Neural cell (in vitro differentiated cells): ENCODE results near the gene CDKAL1. TPM values are rescaled to one million over a fixed set of nuclear protein-coding genes. Genes with fewer than 3 reads are reported as not detected.
"Not testable (repeated sequence)": the region's sequence is repeated elsewhere in the genome, so short reads cannot be mapped to it uniquely, and the experiment has no call there.

ENCODE experiments used
- H2AFZ ChIP-seq: fragments of 200-600, 300-800 bp; sonication (generic), shearing (Covaris generic); 2 replicates; pipeline ENCODE4 v1.6.0; 2014; ENCODE audit warnings: low read depth, mild to moderate bottlenecking, antibody characterized with exemption, low read length, moderate library complexity
- H3F3A ChIP-seq: fragments of 200-600 bp; shearing (Covaris generic); 2 replicates; pipeline ENCODE4 v1.6.1; 2016; ENCODE audit warnings: mild to moderate bottlenecking, moderate library complexity, mixed read lengths, antibody characterized with exemption, low read length; ENCODE audit not compliant: insufficient read depth, poor library complexity, severe bottlenecking
- H3K27ac ChIP-seq: fragments of 200-600, 300-800 bp; sonication (generic), shearing (Covaris generic); 2 replicates; pipeline ENCODE4 v1.5.1; 2014; ENCODE audit warnings: mild to moderate bottlenecking, low read length, moderate library complexity
- H3K27me3 ChIP-seq: fragments of 300-800, 200-600 bp; sonication (generic), shearing (Covaris generic); 2 replicates; pipeline ENCODE4 v1.6.0; 2014; ENCODE audit warnings: mild to moderate bottlenecking, low read depth, low read length, moderate library complexity; ENCODE audit not compliant: insufficient read depth
- H3K36me3 ChIP-seq: fragments of 300-800, 200-600 bp; sonication (generic), shearing (Covaris generic); 2 replicates; pipeline ENCODE4 v1.5.1; 2014; ENCODE audit warnings: mild to moderate bottlenecking, antibody characterized with exemption, low read length, moderate library complexity; ENCODE audit not compliant: insufficient read depth
- H3K4me2 ChIP-seq: fragments of 300-800, 200-600 bp; sonication (generic), shearing (Covaris generic); 2 replicates; pipeline ENCODE4 v1.6.0; 2014; ENCODE audit warnings: mild to moderate bottlenecking, low read length
- H3K4me3 ChIP-seq: fragments of 300-800, 200-600 bp; sonication (generic), shearing (Covaris generic); 2 replicates; pipeline ENCODE4 v1.5.1; 2014; ENCODE audit warnings: mild to moderate bottlenecking, low read length, moderate library complexity
- H3K79me2 ChIP-seq: fragments of 200-600 bp; shearing (Covaris generic); replicated peaks from 2 replicates; pipeline ENCODE4 v1.6.0; 2014; ENCODE audit warnings: mild to moderate bottlenecking, low read length, moderate library complexity; ENCODE audit not compliant: insufficient read depth
- H3K9ac ChIP-seq: fragments of 300-800, 200-600 bp; sonication (generic), shearing (Covaris generic); 2 replicates; pipeline ENCODE4 v1.6.1; 2016; ENCODE audit warnings: mild to moderate bottlenecking, low read length, mixed read lengths
- H3K9me2 ChIP-seq: fragments of 200-600 bp; shearing (Covaris generic); 2 replicates; pipeline ENCODE4 v1.6.1; 2016; ENCODE audit warnings: mild to moderate bottlenecking, low read length, mixed read lengths; ENCODE audit not compliant: insufficient read depth
- H3K9me3 ChIP-seq: fragments of 200-600, 300-800 bp; sonication (generic), shearing (Covaris generic); 2 replicates; pipeline ENCODE4 v1.6.1; 2016; ENCODE audit warnings: mild to moderate bottlenecking, mixed run types, low read length, moderate library complexity, mixed read lengths
- H4K20me1 ChIP-seq: fragments of 200-600 bp; shearing (Covaris generic); 2 replicates; pipeline ENCODE4 v1.6.1; 2016; ENCODE audit warnings: mild to moderate bottlenecking, mixed run types; ENCODE audit not compliant: insufficient read depth
- EP300 ChIP-seq: fragments of 450-650 bp; conservative IDR thresholded peaks from 2 replicates; pipeline ENCODE4 v1.6.1; 2014; ENCODE audit warnings: antibody characterized with exemption, mild to moderate bottlenecking, moderate library complexity; ENCODE audit not compliant: poor library complexity, severe bottlenecking
- EZH2 ChIP-seq: fragments of 200-600, 300-800 bp; shearing (Covaris generic), sonication (generic); IDR thresholded peaks from 2 replicates; pipeline ENCODE4 v1.6.1; 2014; ENCODE audit warnings: antibody characterized with exemption, low read length, borderline replicate concordance, mild to moderate bottlenecking; ENCODE audit not compliant: insufficient read depth, poor library complexity, severe bottlenecking
- MXI1 ChIP-seq: fragments of 450-650 bp; conservative IDR thresholded peaks from 2 replicates; pipeline ENCODE4 v1.6.1; 2014; ENCODE audit warnings: antibody characterized with exemption, mild to moderate bottlenecking; ENCODE audit not compliant: poor library complexity, severe bottlenecking
- SMC3 ChIP-seq: fragments of 450-650 bp; conservative IDR thresholded peaks from 2 replicates; pipeline ENCODE4 v1.6.1; 2014; ENCODE audit warnings: antibody characterized with exemption, mild to moderate bottlenecking, moderate library complexity; ENCODE audit not compliant: poor library complexity
- TAF1 ChIP-seq: IDR thresholded peaks from 2 replicates; pipeline ENCODE4 v1.6.1; 2012; ENCODE audit warnings: low read depth
- polyA plus RNA-seq: library from polyadenylated mRNA; depleted of rRNA; stranded (reverse); fragments of >200 nt; gene quantifications from 2 replicates; pipeline ENCODE4 v1.2.3, GENCODE V29; 2014
- TF ChIP-seq, protein P1 (sequence below): IDR thresholded peaks from 2 replicates; pipeline ENCODE4 v1.6.1; 2012; ENCODE audit warnings: borderline replicate concordance
- TF ChIP-seq, protein P2 (sequence below): fragments of 450-650 bp; IDR thresholded peaks from 2 replicates; pipeline ENCODE4 v1.5.1; 2014; ENCODE audit warnings: antibody characterized with exemption, mild to moderate bottlenecking, moderate library complexity; ENCODE audit not compliant: poor library complexity, severe bottlenecking

Gene CDKAL1
- polyA plus RNA-seq, 1 donor from 2014 or later, result 10.7 TPM

GRCh38 chr6:20589266-20589665 lies 55.0 kb downstream of the CDKAL1 start:
- no peaks in the 10 kb centered on the region for H3K9me2 ChIP-seq
- H3K36me3 ChIP-seq, result no peaks in the 10 kb centered on the region
- H3K27ac ChIP-seq, result no peak overlapping the region
- no peak overlapping the region for H3K9ac ChIP-seq
- H3K27me3 ChIP-seq, result no peaks in the 10 kb centered on the region
- no peak overlapping the region for H3K4me2 ChIP-seq
- no peaks in the 10 kb centered on the region for H3F3A ChIP-seq
- no peak overlapping the region for H2AFZ ChIP-seq
- H3K4me3 ChIP-seq, result no peak overlapping the region
- no peaks in the 10 kb centered on the region for H4K20me1 ChIP-seq
- H3K9me3 ChIP-seq, result no peaks in the 10 kb centered on the region
- TF ChIP-seq, protein P1, sequence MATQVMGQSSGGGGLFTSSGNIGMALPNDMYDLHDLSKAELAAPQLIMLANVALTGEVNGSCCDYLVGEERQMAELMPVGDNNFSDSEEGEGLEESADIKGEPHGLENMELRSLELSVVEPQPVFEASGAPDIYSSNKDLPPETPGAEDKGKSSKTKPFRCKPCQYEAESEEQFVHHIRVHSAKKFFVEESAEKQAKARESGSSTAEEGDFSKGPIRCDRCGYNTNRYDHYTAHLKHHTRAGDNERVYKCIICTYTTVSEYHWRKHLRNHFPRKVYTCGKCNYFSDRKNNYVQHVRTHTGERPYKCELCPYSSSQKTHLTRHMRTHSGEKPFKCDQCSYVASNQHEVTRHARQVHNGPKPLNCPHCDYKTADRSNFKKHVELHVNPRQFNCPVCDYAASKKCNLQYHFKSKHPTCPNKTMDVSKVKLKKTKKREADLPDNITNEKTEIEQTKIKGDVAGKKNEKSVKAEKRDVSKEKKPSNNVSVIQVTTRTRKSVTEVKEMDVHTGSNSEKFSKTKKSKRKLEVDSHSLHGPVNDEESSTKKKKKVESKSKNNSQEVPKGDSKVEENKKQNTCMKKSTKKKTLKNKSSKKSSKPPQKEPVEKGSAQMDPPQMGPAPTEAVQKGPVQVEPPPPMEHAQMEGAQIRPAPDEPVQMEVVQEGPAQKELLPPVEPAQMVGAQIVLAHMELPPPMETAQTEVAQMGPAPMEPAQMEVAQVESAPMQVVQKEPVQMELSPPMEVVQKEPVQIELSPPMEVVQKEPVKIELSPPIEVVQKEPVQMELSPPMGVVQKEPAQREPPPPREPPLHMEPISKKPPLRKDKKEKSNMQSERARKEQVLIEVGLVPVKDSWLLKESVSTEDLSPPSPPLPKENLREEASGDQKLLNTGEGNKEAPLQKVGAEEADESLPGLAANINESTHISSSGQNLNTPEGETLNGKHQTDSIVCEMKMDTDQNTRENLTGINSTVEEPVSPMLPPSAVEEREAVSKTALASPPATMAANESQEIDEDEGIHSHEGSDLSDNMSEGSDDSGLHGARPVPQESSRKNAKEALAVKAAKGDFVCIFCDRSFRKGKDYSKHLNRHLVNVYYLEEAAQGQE, result no peak
- TF ChIP-seq, protein P2, sequence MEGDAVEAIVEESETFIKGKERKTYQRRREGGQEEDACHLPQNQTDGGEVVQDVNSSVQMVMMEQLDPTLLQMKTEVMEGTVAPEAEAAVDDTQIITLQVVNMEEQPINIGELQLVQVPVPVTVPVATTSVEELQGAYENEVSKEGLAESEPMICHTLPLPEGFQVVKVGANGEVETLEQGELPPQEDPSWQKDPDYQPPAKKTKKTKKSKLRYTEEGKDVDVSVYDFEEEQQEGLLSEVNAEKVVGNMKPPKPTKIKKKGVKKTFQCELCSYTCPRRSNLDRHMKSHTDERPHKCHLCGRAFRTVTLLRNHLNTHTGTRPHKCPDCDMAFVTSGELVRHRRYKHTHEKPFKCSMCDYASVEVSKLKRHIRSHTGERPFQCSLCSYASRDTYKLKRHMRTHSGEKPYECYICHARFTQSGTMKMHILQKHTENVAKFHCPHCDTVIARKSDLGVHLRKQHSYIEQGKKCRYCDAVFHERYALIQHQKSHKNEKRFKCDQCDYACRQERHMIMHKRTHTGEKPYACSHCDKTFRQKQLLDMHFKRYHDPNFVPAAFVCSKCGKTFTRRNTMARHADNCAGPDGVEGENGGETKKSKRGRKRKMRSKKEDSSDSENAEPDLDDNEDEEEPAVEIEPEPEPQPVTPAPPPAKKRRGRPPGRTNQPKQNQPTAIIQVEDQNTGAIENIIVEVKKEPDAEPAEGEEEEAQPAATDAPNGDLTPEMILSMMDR, result no peak
- no peak for TF ChIP-seq TAF1
- no peak for TF ChIP-seq EZH2
- no peak for TF ChIP-seq SMC3
- no peak for TF ChIP-seq MXI1
- TF ChIP-seq EP300, result no peak
- H3K79me2 ChIP-seq, result no peaks in the 10 kb centered on the region

DNA sequence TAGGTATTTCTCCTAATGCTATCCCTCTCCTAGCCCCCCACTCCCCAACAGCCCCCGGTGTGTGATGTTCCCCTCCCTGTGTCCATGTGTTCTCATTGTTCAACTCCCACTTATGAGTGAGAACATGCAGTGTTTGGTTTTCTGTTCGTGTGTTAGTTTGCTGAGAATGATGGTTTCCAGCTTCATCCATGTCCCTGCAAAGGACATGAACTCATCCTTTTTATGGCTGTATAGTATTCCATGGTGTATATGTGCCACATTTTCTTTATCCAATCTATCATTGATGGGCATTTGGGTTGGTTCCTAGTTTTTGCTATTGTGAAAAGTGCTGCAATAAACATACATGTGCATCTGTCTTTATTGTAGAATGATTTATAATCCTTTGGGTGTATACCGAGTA lies 56.2 kb downstream of the CDKAL1 start:
- H3F3A ChIP-seq, H3K27me3 ChIP-seq, H3K4me2 ChIP-seq, H3K36me3 ChIP-seq, H3K9ac ChIP-seq, H3K9me3 ChIP-seq, H4K20me1 ChIP-seq, H3K79me2 ChIP-seq, H2AFZ ChIP-seq, H3K4me3 ChIP-seq, H3K27ac ChIP-seq, H3K9me2 ChIP-seq: not testable (repeated sequence)

DNA sequence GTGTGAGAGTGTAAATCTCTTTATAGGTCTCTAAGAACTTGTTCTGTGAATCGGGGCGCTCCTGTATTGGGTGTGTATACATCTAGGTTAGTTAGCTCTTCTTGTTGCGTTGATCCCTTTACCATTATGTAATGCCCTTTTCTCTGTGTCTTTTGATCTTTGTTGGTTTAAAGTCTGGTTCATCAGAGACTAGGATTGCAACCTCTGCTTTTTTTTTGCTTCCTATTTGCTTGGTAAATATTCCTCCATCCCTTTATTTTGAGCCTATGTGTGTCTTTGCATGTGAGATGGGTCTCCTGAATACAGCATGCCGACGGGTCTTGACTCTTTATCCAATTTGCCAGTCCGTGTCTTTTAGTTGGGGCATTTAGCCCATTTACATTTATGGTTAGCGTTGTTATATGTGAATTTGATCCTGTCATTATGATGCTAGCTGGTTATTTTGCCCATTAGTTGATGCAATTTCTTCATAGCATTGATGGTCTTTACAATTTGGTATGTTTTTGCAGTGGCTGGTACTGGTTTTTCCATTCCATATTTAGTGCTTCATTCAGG lies 60.1 kb downstream of the CDKAL1 start:
- not testable (repeated sequence) for H3K9me3 ChIP-seq, H3F3A ChIP-seq, H3K36me3 ChIP-seq, H3K4me3 ChIP-seq, H3K4me2 ChIP-seq, H4K20me1 ChIP-seq, H3K27me3 ChIP-seq, H3K9me2 ChIP-seq, H3K9ac ChIP-seq, H3K79me2 ChIP-seq, H3K27ac ChIP-seq, H2AFZ ChIP-seq
